ENCODE measurements around the gene ATG7. TPM values are rescaled to one million over a fixed set of nuclear protein-coding genes. Genes with fewer than 3 reads are reported as not detected.

Gene ATG7
- polyA plus RNA-seq, 1 donor (not counting 4 experiments of a cell fraction or from before 2014, with no cell fraction given) = 27.9 TPM

DNA sequence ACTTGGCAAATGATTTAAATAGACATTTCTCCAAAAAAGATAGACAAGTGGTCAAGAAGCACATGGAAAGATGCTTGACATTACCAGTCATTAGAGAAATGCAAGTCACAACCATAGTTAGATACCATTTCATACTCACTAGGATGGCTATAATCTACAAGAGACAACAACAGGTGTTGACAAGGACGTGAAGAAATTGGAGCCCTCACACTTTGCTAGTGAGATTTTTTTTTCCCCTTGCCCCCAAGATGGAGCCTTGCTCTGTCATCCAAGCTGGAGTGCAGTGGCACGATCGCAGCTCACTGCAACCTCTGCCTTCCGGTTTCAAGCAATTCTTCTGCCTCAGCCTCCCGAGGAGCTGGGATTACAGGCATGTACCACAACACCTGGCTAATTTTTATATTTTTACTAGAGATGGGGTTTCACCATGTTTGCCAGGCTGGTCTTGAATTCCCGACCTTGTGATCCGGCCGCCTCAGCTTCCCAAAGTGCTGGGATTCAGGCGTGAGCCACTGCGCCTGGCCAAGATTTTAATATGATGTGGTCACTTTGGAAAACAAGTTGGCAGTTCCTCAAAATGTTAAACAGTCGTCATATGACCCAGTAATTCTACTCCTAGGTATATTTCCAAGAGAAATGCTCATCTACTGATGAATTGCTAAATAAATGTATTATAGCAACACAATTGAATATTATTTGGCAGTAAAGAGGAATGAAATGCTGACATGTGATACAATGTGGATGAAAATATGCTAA lies 103.3 kb downstream of the ATG7 start:
- TF ChIP-seq, protein P1, sequence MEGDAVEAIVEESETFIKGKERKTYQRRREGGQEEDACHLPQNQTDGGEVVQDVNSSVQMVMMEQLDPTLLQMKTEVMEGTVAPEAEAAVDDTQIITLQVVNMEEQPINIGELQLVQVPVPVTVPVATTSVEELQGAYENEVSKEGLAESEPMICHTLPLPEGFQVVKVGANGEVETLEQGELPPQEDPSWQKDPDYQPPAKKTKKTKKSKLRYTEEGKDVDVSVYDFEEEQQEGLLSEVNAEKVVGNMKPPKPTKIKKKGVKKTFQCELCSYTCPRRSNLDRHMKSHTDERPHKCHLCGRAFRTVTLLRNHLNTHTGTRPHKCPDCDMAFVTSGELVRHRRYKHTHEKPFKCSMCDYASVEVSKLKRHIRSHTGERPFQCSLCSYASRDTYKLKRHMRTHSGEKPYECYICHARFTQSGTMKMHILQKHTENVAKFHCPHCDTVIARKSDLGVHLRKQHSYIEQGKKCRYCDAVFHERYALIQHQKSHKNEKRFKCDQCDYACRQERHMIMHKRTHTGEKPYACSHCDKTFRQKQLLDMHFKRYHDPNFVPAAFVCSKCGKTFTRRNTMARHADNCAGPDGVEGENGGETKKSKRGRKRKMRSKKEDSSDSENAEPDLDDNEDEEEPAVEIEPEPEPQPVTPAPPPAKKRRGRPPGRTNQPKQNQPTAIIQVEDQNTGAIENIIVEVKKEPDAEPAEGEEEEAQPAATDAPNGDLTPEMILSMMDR (optimal IDR thresholded peaks at IDR 0.05 in 1 of 3, IDR thresholded peaks at IDR 0.05 in 1 of 3, conservative IDR thresholded peaks at IDR 0.05 in 1 of 3; ENCODE audit: extremely low read depth in 1 of 3, insufficient read depth in 2 of 3, low read length in 3 of 3) = no peak
- no peak for TF ChIP-seq EZH2 (IDR thresholded peaks at IDR 0.05; ENCODE audit: low read length)
- Histone ChIP-seq H3K27ac (ENCODE audit: control insufficient read depth, insufficient read depth, low read length) (no peak overlapping the region), H3K9me1 (ENCODE audit: control insufficient read depth, extremely low read depth, insufficient read depth, low read length) (no peaks in the 10 kb centered on the region), H3K36me3 (ENCODE audit: control insufficient read depth in 2 of 2, extremely low read depth in 1 of 2, insufficient read depth in 2 of 2, low read length in 2 of 2) (peaks cover 3 to 9% of the 10 kb centered on the region in 2 experiments), H3K4me2 (ENCODE audit: control insufficient read depth, extremely low read depth, insufficient read depth, low read depth, low read length) (no peak overlapping the region), H3K9me3 (ENCODE audit: control insufficient read depth, low read depth, low read length) (no peaks in the 10 kb centered on the region), H2AFZ (ENCODE audit: control insufficient read depth, low read length) (no peak overlapping the region), H3K4me1 (ENCODE audit: control insufficient read depth, extremely low read depth, insufficient read depth, low read length) (peaks cover 5% of the 10 kb centered on the region), H4K20me1 (ENCODE audit: control insufficient read depth, extremely low read depth, insufficient read depth, low read length) (no peaks in the 10 kb centered on the region), H3K27me3 (ENCODE audit: control insufficient read depth, extremely low read depth, insufficient read depth, low read length) (no peaks in the 10 kb centered on the region), H3K79me2 (ENCODE audit: control insufficient read depth, insufficient read depth, low read length) (no peaks in the 10 kb centered on the region), H3K4me3 (ENCODE audit: control insufficient read depth in 2 of 3, extremely low read depth in 1 of 3, insufficient read depth in 2 of 3, low read depth in 1 of 3, low read length in 3 of 3) (no peak overlapping the region), H3K9ac (ENCODE audit: control insufficient read depth, extremely low read depth, insufficient read depth, low read length) (no peak overlapping the region)
- DNase-seq (ENCODE audit: low read depth, low spot score) (no peak), FAIRE-seq (no peak)
- dilution Hi-C loops (cut with MboI; ENCODE audit: extremely low pct_ligation_motif_present, low sequenced_read_pairs) = no loop called here

DNA sequence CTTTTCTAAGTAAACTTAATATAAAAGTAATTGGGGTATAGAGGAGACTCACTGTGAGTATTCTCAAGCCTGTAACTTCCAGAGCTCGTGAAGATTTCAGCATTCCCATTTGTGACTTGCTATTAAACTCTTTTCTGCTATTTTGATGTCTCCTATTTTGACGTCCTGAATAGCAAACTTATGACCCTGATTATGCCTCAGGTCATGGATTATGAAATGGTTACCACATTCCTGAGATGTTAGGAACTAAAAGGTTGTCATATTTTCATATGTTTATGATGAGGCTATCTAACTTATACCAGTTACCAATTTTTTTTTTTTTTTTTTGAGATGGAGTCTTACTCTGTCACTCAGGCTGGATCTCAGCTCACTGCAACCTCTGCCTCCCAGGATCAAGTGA lies 105.5 kb downstream of the ATG7 start:
- no peak for DNase-seq (ENCODE audit: low read depth, low spot score)
- H3K4me3 ChIP-seq (ENCODE audit: control insufficient read depth in 2 of 3, extremely low read depth in 1 of 3, insufficient read depth in 2 of 3, low read depth in 1 of 3, low read length in 3 of 3) = no peak overlapping the region
- no peaks in the 10 kb centered on the region for H3K9me3 ChIP-seq (ENCODE audit: control insufficient read depth, low read depth, low read length)
- no peak overlapping the region for H3K4me2 ChIP-seq (ENCODE audit: control insufficient read depth, extremely low read depth, insufficient read depth, low read depth, low read length)
- no peaks in the 10 kb centered on the region for H3K79me2 ChIP-seq (ENCODE audit: control insufficient read depth, insufficient read depth, low read length)
- H3K27ac ChIP-seq (ENCODE audit: control insufficient read depth, insufficient read depth, low read length) = no peak overlapping the region
- FAIRE-seq = no peak
- H3K36me3 ChIP-seq (ENCODE audit: control insufficient read depth in 2 of 2, extremely low read depth in 1 of 2, insufficient read depth in 2 of 2, low read length in 2 of 2) = peaks cover 3 to 9% of the 10 kb centered on the region in 2 experiments
- H4K20me1 ChIP-seq (ENCODE audit: control insufficient read depth, extremely low read depth, insufficient read depth, low read length) = no peaks in the 10 kb centered on the region
- no peaks in the 10 kb centered on the region for H3K27me3 ChIP-seq (ENCODE audit: control insufficient read depth, extremely low read depth, insufficient read depth, low read length)
- peaks cover 5% of the 10 kb centered on the region for H3K4me1 ChIP-seq (ENCODE audit: control insufficient read depth, extremely low read depth, insufficient read depth, low read length)
- dilution Hi-C loops (cut with MboI; ENCODE audit: extremely low pct_ligation_motif_present, low sequenced_read_pairs) = no loop called here
- TF ChIP-seq, protein P1 (optimal IDR thresholded peaks at IDR 0.05 in 1 of 3, IDR thresholded peaks at IDR 0.05 in 1 of 3, conservative IDR thresholded peaks at IDR 0.05 in 1 of 3; ENCODE audit: extremely low read depth in 1 of 3, insufficient read depth in 2 of 3, low read length in 3 of 3) = no peak
- no peak for TF ChIP-seq EZH2 (IDR thresholded peaks at IDR 0.05; ENCODE audit: low read length)
- no peak overlapping the region for H3K9ac ChIP-seq (ENCODE audit: control insufficient read depth, extremely low read depth, insufficient read depth, low read length)
- H3K9me1 ChIP-seq (ENCODE audit: control insufficient read depth, extremely low read depth, insufficient read depth, low read length) = no peaks in the 10 kb centered on the region
- H2AFZ ChIP-seq (ENCODE audit: control insufficient read depth, low read length) = no peak overlapping the region

Measured in keratinocyte (primary cell).